HG02571 (cell line): ENCODE results near the gene ARL4D.
A peak's percentile ranks its signal among the peaks of the same experiment; 100 is the strongest.
"Not testable (repeated sequence)": the region's sequence is repeated elsewhere in the genome, so short reads cannot be mapped to it uniquely, and the experiment has no call there.

ENCODE experiments used
- ATAC-seq: cut with Tn5 transposase; IDR thresholded peaks from one replicate; pipeline ENCODE4 v1.9.1; 2021; ENCODE audit warnings: mild to moderate bottlenecking, moderate library complexity; ENCODE audit not compliant: unreplicated experiment

Gene ARL4D

GRCh38 chr17:43368740-43369506 lies 29.9 kb upstream of the ARL4D start:
- ATAC-seq, result no peak

GRCh38 chr17:43369986-43370385 lies 28.8 kb upstream of the ARL4D start:
- ATAC-seq, result no peak

- ATAC-seq, result no peak
Observed at GRCh38 chr17:43371227-43371821, 27.5 kb upstream of the ARL4D start.

- no peak for ATAC-seq
Observed at GRCh38 chr17:43372273-43372911, 26.4 kb upstream of the ARL4D start.

- ATAC-seq, result no peak
Observed at GRCh38 chr17:43373356-43373755, 25.4 kb upstream of the ARL4D start.

- not testable (repeated sequence) for ATAC-seq
Observed at GRCh38 chr17:43375915-43376314, 22.9 kb upstream of the ARL4D start.

- no peak for ATAC-seq
Observed at GRCh38 chr17:43377056-43377810, 21.6 kb upstream of the ARL4D start.

- no peak for ATAC-seq
Observed at GRCh38 chr17:43378766-43379165, 20.0 kb upstream of the ARL4D start.

- no peak for ATAC-seq
Observed at GRCh38 chr17:43380307-43380706, 18.5 kb upstream of the ARL4D start.

- no peak for ATAC-seq
Observed at GRCh38 chr17:43381204-43381603, 17.6 kb upstream of the ARL4D start.

GRCh38 chr17:43381621-43382020 lies 17.2 kb upstream of the ARL4D start:
- no peak for ATAC-seq

- ATAC-seq, result no peak
Observed at GRCh38 chr17:43382776-43383175, 16.0 kb upstream of the ARL4D start.

GRCh38 chr17:43383372-43383771 lies 15.4 kb upstream of the ARL4D start:
- ATAC-seq, result no peak

- no peak for ATAC-seq
Observed at GRCh38 chr17:43383826-43384475, 14.8 kb upstream of the ARL4D start.

GRCh38 chr17:43384476-43384862 lies 14.3 kb upstream of the ARL4D start:
- ATAC-seq, result no peak

GRCh38 chr17:43385046-43385831 lies 13.6 kb upstream of the ARL4D start:
- no peak for ATAC-seq

GRCh38 chr17:43388359-43389045 lies 10.3 kb upstream of the ARL4D start:
- ATAC-seq, result peak; percentile 78

- ATAC-seq, result no peak
Observed at GRCh38 chr17:43389046-43389947, 9.5 kb upstream of the ARL4D start.

- no peak for ATAC-seq
Observed at GRCh38 chr17:43392397-43392796, 6.4 kb upstream of the ARL4D start.
